Skin of body (tissue), 3 donors: Measurements from ENCODE around the gene TET1. TPM values are rescaled to one million over a fixed set of nuclear protein-coding genes. Genes with fewer than 3 reads are reported as not detected.
A peak's percentile ranks its signal among the peaks of the same experiment; 100 is the strongest.
"Not testable (repeated sequence)": the region's sequence is repeated elsewhere in the genome, so short reads cannot be mapped to it uniquely, and the experiment has no call there.

Source experiments
- DNase-seq: peaks from one replicate; lab custom pipeline; 2025; lab: John Stamatoyannopoulos, UW
- small RNA-seq: library from RNA; depleted of rRNA; stranded (forward); fragments of <200 nt; gene quantifications from one replicate; pipeline ENCODE3, GENCODE V24; 2014; ENCODE audit warnings: low replicate concordance
- total RNA-seq: library from RNA; depleted of rRNA; stranded (reverse); fragments of >200 nt; gene quantifications from one replicate; pipeline ENCODE4 v1.2.3, GENCODE V29; 2014

Gene TET1
- total RNA-seq, 1 donor from 2014 or later, result 23.6 TPM

DNA sequence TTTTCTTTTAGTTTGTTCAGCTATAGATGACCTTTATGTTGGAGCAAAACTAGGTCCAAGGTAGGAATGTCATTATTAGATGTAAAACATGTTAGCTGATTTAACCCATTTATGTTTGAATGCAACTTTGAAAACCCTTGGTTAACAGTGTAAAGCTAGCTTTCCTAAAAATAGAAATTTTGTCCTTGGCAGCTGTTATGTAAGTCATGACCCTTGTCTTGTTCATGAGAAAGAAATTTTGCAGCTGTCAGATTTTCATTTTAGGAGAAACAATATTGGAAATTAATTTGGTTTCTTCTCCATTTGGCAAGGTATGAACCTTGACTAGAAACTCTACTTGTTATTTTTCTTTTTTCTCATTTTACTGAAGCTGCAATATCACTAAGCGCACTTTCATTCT is 137.0 kb downstream of the TET1 start:
- no peak for DNase-seq

DNA sequence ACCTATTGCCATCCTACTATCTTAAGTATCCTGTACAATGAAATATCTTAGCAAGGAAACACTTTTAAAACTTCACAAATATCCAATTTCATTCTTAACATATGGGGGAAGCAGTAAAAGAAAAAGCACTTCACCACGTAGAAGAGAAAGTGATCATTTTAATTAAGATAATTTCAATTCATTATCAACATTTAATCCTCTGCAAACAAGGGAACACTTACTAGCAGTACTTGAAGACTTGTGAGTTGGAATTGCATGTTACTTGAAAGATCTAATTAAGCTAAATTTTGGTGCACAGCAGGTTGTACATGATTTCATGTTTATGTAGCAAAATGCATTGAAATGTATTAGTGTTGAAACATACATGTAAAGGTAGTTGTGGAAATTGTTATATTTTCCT is 140.1 kb downstream of the TET1 start:
- no peak for DNase-seq

DNA sequence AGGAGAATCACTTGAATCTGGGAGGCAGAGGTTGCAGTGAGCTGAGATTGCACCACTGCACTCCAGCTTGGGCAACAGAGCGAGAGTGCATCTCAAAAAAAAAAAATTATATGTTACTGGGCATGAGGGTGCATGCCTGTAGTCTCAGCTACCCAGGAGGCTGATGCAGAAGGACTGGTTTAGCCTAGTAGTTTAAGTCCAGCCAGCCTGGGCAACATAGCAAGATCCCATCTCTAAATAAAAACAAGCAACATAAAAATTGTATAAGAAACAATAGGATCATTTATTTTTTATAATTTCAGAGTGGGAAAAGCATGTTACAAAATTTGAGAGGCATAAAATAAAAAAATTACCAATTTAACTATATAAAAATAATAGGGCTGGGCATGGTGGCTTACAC is 145.4 kb downstream of the TET1 start:
- no peak for DNase-seq

DNA sequence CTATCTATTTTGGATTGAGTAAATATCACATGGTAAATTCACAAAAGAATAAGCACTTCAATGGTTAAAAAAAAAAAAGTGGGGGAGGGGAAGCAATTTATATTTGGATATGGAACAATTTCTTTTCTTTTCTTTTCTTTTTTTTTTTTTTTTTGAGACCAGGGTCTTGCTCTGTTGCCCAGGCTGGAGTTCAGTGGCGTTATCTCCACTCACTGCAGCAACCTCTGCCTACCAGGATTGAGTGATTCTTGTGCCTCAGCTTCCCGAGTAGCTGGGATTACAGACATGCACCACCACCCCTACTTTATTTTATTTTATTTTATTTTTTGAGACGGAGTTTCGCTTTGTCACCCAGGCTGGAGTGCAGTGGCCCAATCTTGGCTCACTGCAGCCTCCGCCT is 148.8 kb downstream of the TET1 start:
- DNase-seq, result not testable (repeated sequence)

DNA sequence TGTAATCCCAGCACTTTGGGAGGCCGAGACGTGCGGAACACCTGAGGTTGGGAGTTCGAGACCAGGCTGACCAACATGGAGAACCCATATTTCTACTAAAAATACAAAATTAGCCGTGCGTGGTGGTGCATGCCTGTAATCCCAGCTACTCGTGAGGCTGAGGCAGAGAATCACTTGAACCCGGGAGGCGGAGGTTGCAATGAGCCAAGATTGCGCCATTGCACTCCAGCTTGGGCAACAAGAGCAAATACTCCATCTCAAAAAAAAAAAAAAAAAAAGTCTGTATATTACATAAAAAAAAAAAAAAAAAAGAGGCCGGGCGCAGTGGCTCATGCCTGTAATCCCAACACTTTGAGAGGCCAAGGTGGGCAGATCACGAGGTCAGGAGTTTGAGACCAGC is 152.9 kb downstream of the TET1 start:
- DNase-seq, result not testable (repeated sequence)

DNA sequence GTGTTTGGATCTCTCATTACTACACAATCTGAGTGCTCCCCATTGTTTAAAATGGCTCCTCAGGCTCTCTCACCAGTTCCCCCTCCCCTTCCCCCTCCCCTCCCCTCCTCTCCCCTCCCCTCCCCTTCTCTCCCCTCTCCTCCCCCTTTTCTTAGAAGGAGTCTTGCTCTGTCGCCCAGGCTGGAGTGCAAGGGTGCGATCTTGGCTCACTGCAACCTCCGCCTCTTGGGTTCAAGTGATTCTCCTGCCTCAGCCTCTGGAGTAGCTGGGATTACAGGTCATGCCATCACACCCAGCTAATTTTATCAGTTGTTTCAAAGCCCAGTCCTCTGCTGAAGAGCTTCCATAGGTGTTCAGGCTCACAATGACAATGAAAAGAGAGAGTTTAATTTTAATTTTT is 157.3 kb downstream of the TET1 start:
- DNase-seq, result no peak

DNA sequence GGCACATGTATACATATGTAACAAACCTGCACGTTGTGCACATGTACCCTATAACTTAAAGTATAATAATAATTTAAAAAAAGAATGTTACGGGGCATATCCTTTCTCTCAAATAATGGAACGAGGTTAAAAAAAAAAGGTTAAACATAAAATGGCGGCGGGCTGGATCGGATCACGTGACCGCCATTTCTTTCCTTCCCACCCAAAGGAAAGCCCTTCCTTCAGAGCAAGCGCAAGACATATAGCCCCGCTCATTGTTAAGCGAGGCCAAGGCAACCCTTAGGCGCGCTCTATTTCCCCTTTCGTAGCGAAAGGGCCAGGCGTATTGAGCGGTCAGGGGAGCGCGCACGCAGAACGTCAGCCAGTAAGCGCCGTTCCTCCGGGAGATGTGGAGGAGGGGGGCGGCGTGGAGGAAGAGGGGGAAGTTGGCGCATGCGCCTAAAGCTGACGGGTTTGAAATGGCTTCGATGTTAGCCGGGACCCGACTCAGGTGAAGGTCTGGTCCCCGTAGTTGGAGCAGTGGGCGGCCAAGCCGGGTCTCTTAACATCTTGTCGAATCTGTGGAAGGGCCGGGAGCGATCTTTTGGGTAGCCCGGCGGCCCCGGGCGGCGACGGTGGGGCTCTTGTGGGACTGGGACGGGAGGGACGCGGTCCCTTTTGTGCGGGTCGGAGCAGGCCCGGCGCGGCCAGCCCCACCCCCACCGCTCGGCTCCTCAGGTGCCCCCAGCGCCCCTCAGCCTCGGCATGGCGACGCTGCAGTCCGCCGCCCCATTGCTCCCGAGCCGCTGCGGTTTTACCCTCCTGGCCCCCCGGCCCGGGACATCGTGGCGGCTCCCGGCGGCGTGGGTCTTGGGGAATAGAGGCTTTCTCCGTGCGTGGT is 160.9 kb downstream of the TET1 start, which contains the start of gene CCAR1:
Gene CCAR1 (plus strand): TSS at position 447 of the 880 bp plus-strand sequence. CDS start 1,266 bp downstream, outside the sequence.
- peak; percentile 99 for DNase-seq

DNA sequence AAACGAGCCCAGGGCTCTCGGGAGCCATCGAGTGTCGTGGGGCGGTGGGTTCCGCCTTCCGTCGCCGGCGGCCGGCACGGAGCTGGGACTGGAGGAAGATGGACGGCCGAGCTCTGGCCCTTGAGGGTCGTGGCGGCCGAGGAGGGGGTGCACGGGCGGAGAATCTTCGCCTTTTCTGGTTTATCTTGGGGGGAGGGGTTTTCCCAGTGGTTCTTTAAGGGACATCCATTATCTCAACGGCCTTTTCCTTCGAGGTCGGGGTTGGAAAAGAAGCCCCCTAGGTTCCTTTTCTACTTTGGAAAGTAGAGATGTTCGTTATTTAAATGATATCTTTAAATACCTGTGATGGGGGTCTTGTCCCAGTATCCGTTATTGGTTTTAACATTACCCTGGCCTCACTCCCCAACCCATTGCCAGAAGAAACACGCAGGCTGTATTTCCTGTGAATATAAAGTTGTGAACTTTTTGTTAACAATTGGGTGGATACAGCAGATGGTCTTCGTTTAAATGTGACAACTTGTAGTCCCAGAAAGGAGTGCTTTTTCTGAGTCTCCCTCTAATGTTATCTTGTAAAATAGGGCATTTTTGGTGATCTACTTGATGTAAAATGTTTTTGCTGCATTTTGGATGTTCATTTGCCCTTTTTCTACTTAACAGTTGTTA is 161.7 kb downstream of the TET1 start:
- no peak for DNase-seq

DNA sequence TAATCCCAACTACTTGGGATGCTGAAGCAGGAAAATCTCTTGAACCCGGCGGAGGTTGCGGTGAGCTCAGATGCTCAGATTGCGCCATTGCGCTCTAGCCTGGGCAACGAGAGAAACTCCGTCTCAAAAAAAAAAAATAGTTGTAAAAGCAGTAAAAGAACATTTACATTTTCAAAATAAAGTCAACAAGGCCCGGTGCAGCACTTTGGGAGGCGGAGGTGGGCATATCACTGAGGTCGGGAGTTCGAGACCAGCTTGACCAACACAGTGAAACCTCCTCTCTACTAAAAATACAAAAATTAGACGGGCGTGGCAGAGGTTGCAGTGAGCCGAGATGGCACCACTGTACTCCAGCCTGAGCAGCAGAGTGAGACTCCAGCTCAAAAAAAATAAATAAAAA is 164.9 kb downstream of the TET1 start:
- DNase-seq, result no peak

DNA sequence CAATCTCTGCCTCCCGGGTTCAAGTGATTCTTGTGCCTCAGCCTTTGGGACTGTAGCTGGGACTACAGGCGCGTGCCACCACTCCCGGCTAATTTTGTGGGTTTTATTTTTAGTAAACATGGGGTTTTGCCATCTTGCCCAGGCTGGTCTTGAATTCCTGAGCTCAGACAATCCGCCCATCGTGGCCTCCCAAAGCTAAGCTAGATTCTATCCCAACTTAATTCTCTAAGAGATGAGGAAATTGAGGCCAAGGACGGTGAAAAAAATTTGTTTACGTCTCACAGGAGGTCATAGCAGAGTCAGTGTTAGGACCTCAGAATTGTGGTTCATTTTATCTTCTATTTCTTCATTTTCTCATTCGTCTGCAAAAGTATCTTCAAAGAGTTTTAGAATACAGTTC is 167.0 kb downstream of the TET1 start:
- DNase-seq, result no peak

DNA sequence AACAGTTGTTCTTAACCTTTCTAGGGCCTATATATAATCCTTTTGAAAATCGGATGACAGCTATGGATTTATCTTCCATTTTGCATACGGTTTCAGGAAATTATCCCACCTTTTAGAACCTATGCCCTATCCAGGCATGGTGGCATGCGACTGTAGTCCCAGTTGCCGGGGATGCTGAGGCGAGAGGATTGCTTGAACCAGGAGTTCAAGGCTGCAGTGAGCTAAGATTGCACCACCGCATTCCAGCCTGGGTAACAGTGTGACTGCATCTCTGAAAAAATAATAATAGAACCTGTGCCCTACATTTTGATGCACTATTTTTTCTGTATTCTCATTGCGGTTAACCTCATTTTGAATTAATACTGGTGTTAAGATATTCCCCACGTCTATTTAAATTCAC is 172.5 kb downstream of the TET1 start:
- no peak for DNase-seq

DNA sequence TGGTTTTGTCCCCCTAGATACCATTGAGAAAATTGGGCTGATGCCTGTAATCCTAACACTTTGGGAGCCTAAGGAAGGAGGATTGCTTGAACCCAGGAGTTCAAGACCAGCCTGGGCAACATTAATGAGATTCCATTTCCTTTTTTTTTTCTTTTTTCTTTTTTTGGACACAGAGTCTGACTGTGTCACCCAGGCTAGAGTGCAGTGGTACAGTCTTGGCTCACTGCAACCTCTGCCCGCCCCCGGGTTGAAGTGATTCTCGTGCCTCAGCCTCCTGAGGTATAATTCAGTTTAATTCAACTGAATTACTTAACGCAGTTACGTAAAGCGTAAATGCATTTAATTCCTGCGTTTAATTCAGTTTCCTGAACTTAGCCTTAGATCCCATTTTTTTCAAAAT is 174.2 kb downstream of the TET1 start:
- DNase-seq, result no peak

DNA sequence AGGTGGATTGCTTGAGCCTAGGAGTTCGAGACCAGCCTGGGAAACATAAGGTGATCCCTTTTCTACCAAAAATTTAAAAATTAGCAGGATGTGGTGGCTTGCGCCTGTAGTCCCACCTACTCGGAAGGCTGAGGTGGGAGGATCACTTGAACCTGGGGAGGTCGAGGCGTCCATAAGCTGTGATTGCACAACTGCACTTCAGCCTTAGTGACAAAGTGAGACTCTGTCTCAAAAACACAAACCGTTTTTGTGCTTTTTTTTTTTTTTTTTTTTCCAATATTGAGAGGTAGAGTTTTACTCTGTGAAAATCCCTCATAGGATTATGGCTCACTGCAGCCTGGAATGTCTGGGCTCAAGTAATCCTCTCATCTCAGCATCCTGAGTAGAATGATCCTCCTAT is 175.0 kb downstream of the TET1 start:
- DNase-seq, result no peak

DNA sequence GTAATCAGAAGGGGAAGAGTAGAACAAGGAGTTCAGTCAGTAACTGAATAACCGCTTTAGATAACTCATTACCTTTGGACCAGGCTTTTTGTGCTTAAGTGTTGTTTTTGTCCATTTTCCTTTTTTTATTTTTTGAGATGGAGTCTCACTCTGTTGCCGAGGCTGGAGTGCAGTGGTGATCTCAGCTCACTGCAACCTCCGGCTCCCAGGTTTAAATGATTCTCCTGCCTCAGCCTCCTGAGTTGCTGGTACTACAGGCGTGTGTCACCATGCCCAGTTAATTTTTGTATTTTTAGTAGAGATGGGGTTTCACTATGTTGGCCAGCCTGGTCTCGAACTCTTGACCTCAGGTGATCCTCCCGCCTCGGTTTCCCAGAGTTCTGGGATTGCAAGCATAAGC is 175.6 kb downstream of the TET1 start:
- DNase-seq, result not testable (repeated sequence)

DNA sequence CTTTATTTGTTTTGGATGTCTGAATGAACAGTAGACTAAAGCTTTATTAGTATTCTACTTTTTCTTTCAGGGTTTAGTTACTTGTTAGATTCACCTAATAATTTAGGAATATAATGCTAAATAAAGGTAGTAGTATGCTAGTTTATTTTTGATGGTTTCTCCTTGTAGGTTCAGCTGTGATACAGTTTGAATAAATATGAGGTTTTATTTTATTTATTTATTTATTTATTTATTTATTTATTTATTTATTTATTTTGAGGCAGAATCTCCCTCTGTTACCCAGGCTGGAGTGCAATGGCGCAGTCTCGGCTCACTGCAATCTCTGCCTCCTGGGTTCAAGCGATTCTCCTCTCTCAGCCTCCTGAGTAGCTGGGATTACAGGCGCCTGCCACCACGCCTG is 180.5 kb downstream of the TET1 start:
- DNase-seq, result not testable (repeated sequence)

DNA sequence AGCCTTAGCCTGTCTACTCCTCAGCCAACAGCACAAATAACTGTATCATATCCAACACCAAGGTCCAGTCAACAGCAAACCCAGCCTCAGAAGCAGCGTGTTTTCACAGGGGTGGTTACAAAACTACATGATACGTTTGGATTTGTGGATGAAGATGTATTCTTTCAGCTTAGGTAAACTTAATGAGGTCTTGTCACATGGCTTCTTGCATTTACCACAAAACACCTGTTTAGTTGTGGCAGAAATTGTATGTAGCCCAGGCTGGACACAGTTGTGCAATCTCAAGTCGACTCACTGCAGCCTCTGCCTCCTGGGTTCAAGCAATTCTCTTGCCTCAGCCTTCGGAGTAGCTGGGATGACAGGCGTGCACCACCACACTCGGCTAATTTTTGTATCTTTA is 182.3 kb downstream of the TET1 start:
- DNase-seq, result no peak

Small RNAs within 50 kb of the gene (small RNA-seq; reads per million reads assigned to genes)
- gene RF00019, result not detected

Other genes with a start within 250 kb of the TET1 start
- 58.8 TPM for gene HNRNPH3, start 228.3 kb upstream of the TET1 start, total RNA-seq
- gene PBLD, start 227.4 kb upstream of the TET1 start, total RNA-seq, result 4.2 TPM
- 33.3 TPM for gene RUFY2, start 153.1 kb upstream of the TET1 start, total RNA-seq
- 8.9 TPM for gene DNA2, start 88.4 kb upstream of the TET1 start, total RNA-seq
- 20.5 TPM for gene SLC25A16, start 32.8 kb upstream of the TET1 start, total RNA-seq
- 40.5 TPM for gene CCAR1, start 160.9 kb downstream of the TET1 start, total RNA-seq